Endothelial cell (in vitro differentiated cells): ENCODE measurements around the gene PRICKLE4. TPM values are rescaled to one million over a fixed set of nuclear protein-coding genes. Genes with fewer than 3 reads are reported as not detected.

ENCODE experiments used
- DNase-seq: peaks from one replicate; pipeline ENCODE4 v3.0.0; 2021; ENCODE audit warnings: low spot score
- H3K27ac Mint-ChIP-seq: one replicate; pipeline ENCODE4 v1.8.0; 2021; ENCODE audit warnings: mixed read lengths, inconsistent platforms; ENCODE audit not compliant: unreplicated experiment
- H3K27me3 Mint-ChIP-seq: one replicate; pipeline ENCODE4 v1.8.0; 2021; ENCODE audit warnings: mild to moderate bottlenecking, moderate library complexity, mixed read lengths, inconsistent platforms; ENCODE audit not compliant: unreplicated experiment
- H3K36me3 Mint-ChIP-seq: one replicate; pipeline ENCODE4 v1.8.0; 2021; ENCODE audit warnings: mild to moderate bottlenecking, low read depth, mixed read lengths, inconsistent platforms; ENCODE audit not compliant: unreplicated experiment
- H3K4me1 Mint-ChIP-seq: one replicate; pipeline ENCODE4 v1.8.0; 2021; ENCODE audit warnings: mild to moderate bottlenecking, mixed read lengths, inconsistent platforms; ENCODE audit not compliant: unreplicated experiment
- H3K4me3 Mint-ChIP-seq: one replicate; pipeline ENCODE4 v1.8.0; 2021; ENCODE audit warnings: mild to moderate bottlenecking, mixed read lengths, inconsistent platforms; ENCODE audit not compliant: unreplicated experiment
- H3K9me3 Mint-ChIP-seq: one replicate; pipeline ENCODE4 v1.8.0; 2021; ENCODE audit warnings: mixed read lengths, inconsistent platforms; ENCODE audit not compliant: unreplicated experiment
- total RNA-seq: library from RNA; stranded (reverse); fragmentation: NEBNext Ultra II Directional; extraction: Animal tissue kit (Norgen Biotek cat#: 25700); gene quantifications from one replicate; pipeline ENCODE4 v1.2.1, GENCODE V29; 2021; ENCODE audit not compliant: unreplicated experiment
- TF ChIP-seq, protein P1 (sequence below): fragments of 200-600 bp; sonication (generic); IDR thresholded peaks from one replicate; pipeline ENCODE4 v1.5.0; 2021; ENCODE audit warnings: antibody characterized with exemption; ENCODE audit not compliant: unreplicated experiment

Gene PRICKLE4
- total RNA-seq, 1 donor from 2014 or later, result 20.7 TPM

- Mint-ChIP-seq H3K27ac (no peak overlapping the region), H3K4me3 (no peak overlapping the region), H3K9me3 (no peaks in the 10 kb centered on the region), H3K36me3 (no peaks in the 10 kb centered on the region), H3K4me1 (peaks cover 13% of the 10 kb centered on the region), H3K27me3 (peaks cover 4% of the 10 kb centered on the region)
- TF ChIP-seq, protein P1, sequence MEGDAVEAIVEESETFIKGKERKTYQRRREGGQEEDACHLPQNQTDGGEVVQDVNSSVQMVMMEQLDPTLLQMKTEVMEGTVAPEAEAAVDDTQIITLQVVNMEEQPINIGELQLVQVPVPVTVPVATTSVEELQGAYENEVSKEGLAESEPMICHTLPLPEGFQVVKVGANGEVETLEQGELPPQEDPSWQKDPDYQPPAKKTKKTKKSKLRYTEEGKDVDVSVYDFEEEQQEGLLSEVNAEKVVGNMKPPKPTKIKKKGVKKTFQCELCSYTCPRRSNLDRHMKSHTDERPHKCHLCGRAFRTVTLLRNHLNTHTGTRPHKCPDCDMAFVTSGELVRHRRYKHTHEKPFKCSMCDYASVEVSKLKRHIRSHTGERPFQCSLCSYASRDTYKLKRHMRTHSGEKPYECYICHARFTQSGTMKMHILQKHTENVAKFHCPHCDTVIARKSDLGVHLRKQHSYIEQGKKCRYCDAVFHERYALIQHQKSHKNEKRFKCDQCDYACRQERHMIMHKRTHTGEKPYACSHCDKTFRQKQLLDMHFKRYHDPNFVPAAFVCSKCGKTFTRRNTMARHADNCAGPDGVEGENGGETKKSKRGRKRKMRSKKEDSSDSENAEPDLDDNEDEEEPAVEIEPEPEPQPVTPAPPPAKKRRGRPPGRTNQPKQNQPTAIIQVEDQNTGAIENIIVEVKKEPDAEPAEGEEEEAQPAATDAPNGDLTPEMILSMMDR, result no peak
- no peak for DNase-seq
Observed at GRCh38 chr6:41733360-41733706, 47.2 kb upstream of the PRICKLE4 start.

DNA sequence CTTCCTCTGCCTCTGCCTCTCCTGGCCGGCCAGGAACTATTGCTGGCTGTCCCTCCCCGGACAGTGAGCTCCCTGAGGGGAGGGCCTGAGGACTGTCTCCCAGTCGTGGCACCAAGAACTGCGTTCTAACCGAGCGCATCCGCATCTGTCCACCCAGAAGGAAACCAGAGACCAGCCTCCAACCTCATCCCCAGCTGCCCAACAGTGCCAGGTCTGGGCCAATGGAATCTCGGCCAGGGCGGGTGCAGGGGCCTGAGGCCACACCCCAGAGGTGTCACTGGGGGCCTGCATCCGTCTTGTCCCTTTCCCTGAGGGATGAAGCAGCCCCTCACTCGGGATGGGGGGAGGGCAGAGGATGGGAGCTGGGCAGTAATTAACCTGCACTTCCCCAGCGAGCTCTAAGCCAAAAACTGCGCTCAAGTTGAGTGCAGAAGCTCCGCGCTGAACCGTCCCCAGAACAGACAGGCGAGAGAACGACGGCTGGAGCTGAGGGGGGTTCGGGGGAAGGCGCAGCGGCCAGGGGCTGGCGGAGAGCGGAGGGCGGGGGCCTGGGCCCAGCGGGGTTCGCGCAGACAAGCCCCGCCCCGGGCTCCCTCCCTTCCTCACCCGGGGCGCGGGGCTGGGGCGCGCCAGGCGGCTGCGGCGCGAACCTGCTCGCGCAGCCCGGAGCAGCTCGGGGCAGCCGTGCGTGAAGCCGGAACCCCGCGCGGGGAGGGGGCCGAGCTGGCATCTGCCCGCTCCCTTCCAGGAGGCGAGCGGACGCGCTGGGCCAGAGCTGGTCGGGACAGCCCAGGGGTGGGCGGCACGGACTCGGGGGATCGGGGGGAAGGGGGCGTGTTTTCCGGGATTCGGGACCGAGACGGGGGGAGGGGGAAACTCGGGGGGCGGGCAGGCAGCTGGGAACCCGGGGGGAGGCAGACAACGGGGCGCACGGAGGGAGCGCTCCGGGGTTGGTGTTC is 46.6 kb upstream of the PRICKLE4 start:
- Mint-ChIP-seq H3K27me3 (no peaks in the 10 kb centered on the region), H3K4me1 (peaks cover 13% of the 10 kb centered on the region), H3K36me3 (no peaks in the 10 kb centered on the region), H3K9me3 (no peaks in the 10 kb centered on the region), H3K4me3 (peak overlapping the region; percentile 86), H3K27ac (no peak overlapping the region)
- peak; percentile 69 for DNase-seq
- TF ChIP-seq, protein P1, result no peak

GRCh38 chr6:41734666-41735426 is 45.7 kb upstream of the PRICKLE4 start:
- Mint-ChIP-seq H3K4me3 (peak overlapping the region; percentile 51), H3K4me1 (peaks cover 13% of the 10 kb centered on the region), H3K36me3 (no peaks in the 10 kb centered on the region), H3K9me3 (no peaks in the 10 kb centered on the region), H3K27me3 (no peaks in the 10 kb centered on the region), H3K27ac (no peak overlapping the region)
- TF ChIP-seq, protein P1, result no peak
- DNase-seq, result peak; percentile 66

- DNase-seq, result peak; percentile 96
- H3K9me3 Mint-ChIP-seq, result no peaks in the 10 kb centered on the region
- H3K4me3 Mint-ChIP-seq, result peak within 1 kb of the TSS; percentile 80
- TF ChIP-seq, protein P1, result peak; percentile 96
- no peaks in the 10 kb centered on the region for H3K36me3 Mint-ChIP-seq
- peaks cover 18% of the 10 kb centered on the region for H3K4me1 Mint-ChIP-seq
- H3K27ac Mint-ChIP-seq, result no peak within 1 kb of the TSS
- no peaks in the 10 kb centered on the region for H3K27me3 Mint-ChIP-seq
Observed at GRCh38 chr6:41735427-41736185, 45.0 kb upstream of the PRICKLE4 start, which contains the start of gene TFEB. Gene TFEB, minus strand, starts transcription at chr6:41735608. Its CDS starts 44,395 bp downstream, at chr6:41691213.
